Vagina (tissue), 2 donors: ENCODE data around the gene DOCK4.

Experiments used
- POLR2A ChIP-seq, 2 donors: fragments of 450-650 bp; IDR thresholded peaks; one replicate each; pipeline ENCODE4 v1.6.1; 2017; ENCODE audit warnings: antibody characterized with exemption in 2 of 2, mild to moderate bottlenecking in 2 of 2, moderate library complexity in 2 of 2
- TF ChIP-seq, protein P1 (sequence below), 3 experiments: fragments of 450-650 bp in 2 of 3; fragments of 200-600 bp in 1 of 3; sonication (generic) in 1 of 3; IDR thresholded peaks; one replicate each; pipeline ENCODE4 v1.5.1; 2017 to 2019; ENCODE audit warnings: antibody characterized with exemption in 3 of 3, mild to moderate bottlenecking in 2 of 3, moderate library complexity in 2 of 3

DNA sequence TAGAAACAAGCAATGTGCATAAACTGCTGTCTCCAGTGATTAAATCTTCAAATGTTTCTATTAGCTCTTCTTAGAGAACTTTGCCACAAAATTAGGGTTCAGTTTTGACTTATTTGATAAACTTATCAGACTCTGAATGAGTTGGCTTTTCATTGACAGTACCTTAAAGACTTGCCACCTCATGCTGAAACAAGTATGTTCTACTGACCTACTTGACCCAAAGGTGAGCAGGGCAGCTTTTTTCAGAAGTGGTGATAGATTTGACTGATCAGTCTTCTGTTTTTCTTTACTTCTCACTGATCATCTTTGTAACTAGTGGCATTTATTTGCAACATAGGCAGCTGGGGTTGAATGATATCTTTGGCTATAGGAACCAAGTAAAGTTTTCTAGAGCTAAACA lies 8.1 kb upstream of the DOCK4 start:
- TF ChIP-seq, protein P1, sequence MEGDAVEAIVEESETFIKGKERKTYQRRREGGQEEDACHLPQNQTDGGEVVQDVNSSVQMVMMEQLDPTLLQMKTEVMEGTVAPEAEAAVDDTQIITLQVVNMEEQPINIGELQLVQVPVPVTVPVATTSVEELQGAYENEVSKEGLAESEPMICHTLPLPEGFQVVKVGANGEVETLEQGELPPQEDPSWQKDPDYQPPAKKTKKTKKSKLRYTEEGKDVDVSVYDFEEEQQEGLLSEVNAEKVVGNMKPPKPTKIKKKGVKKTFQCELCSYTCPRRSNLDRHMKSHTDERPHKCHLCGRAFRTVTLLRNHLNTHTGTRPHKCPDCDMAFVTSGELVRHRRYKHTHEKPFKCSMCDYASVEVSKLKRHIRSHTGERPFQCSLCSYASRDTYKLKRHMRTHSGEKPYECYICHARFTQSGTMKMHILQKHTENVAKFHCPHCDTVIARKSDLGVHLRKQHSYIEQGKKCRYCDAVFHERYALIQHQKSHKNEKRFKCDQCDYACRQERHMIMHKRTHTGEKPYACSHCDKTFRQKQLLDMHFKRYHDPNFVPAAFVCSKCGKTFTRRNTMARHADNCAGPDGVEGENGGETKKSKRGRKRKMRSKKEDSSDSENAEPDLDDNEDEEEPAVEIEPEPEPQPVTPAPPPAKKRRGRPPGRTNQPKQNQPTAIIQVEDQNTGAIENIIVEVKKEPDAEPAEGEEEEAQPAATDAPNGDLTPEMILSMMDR (IDR thresholded peaks at IDR 0.05), result no peak
- TF ChIP-seq POLR2A (IDR thresholded peaks at IDR 0.05), result no peak
